ENCODE results near the gene IFNLR1.

Gene IFNLR1

DNA sequence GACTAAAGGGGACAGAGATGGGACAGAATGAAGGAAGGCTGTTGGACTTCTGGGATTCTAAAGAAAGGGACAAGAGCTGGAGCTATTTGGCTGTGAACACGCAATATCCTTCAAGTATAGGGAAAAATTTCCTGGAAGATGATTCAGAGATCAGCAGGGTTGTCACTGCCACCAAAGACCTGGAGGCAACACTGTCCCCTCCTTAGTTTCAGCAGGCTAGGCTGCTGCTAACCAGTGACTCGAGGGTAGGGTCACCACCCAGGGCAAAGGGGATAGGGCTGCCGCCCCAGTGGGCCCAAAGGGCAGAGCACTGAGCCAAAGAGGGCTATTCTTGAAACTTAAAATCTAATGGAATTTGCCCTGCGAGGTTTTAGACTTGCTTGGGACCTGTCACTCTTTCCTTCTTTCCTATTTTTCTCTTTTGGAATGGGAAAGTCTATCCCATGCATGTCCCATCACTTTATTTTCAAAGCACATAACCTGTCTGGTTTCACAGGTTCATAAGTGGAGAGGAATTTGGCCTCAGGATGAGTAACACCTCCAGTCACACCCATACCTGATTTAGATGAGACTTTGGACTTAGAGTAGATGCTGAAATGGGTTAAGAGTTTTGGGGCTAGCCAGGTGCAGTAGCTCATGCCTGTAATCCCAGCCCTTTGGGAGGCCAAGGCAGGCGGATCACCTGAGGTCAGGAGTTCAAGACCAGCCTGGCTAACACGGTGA, 11.9 kb downstream of the IFNLR1 start:
- no peak for DNase-seq (ENCODE audit: low read depth)

DNA sequence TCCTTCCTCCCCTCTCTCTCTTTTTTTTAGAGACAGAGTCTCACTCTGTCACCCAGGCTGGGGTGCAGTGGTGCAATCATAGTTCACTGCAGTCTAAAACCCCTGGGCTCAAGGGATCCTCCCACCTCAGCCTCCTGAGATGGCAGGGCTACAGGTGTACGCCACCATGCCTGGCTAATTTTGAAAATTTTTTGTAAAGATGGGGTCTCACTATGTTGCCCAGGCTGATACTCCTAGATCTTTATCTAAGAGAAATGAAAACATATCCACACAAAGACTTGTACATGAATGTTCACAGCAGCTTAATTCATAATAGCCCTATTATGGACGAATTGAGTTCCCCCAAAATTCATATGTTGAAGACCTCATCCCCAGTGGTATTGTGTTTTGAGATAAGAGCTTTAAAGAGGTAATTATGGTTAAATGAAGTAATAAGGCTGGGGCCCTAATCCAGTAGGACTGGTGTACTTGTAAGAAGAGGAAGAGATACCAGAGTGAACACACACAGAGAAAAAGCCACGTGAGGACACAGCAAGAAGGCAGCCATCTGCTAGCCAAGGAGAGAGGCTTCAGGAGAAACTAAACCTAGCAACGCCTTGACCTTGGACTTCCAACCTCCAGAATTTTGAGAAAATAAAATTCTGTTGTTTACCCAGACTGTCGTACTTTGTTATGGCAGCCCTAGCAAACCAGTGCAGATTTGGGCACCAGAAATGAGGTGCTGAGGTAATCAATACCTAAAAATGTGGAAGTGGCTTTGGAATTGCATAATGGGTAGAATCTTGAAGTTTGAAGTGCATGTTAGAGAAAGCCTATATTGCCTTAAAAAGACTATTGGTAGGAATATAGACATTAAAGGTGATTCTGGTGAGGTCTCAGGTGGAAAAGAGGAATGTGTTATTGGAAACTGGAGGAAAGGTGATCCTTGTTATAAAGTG, 13.2 kb downstream of the IFNLR1 start:
- DNase-seq (ENCODE audit: low read depth) = no peak

DNA sequence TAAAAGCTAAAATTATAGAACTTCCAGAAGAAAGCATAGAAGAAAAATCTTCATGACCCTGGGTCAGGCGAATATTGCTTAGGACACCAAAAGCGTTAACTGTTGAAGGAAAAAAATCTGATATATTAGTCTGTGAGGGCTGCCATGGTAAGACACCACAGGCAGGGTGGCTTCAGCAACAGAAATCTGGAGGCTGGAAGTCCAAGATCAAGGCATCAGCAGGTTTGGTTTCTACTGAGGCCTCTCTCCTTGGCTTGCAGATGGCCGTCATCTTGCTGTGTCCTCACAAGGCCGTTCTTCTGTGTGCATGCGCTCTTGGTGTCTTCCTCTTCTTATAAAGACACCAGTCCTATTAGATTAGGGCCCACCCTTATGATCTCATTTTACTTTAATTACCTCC, 14.5 kb downstream of the IFNLR1 start:
- DNase-seq (ENCODE audit: low read depth) = no peak

DNA sequence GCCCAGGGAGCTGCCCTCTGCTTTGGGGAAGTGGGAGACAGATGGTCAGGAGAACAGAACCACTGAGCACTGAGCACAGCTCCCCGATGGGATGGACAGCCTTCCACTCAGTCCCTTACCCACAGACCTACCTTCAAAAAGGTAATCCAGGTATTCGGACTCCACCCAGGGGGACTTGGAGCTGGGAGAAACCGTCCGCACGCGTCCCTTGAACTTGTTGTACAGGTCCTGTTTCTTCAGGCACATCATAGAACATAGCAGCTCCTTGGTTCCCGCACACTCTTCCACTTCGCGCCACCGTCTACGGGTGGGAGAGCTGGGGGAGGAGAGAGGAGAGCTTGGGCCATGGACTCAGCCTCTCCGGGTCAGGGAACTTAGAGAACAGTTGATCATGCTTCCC, 17.8 kb downstream of the IFNLR1 start:
- DNase-seq (ENCODE audit: low read depth) = no peak

DNA sequence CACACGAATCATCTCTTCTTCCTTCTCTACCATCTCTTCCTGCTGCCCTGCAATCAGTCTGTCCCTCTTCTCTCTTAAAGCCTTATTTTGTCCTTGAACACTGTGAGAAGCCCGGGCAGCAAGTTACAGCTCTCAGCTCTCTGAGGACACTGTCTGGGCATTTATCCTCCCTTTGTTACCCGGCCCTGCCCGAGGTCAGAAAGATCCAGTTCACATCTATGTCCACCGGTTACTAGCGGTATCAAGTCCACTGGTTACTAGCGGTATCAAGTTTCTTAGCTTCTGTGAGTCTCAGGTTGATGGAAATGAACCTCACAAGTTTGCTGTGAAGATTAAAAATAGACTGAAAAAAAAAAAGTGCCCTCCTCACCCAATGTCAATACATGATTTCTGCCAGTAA, 18.8 kb downstream of the IFNLR1 start:
- DNase-seq (ENCODE audit: low read depth) = no peak

- no peak for DNase-seq (ENCODE audit: low read depth)
These were observed 20.1 kb downstream of the IFNLR1 start for GRCh38 chr1:24167008-24167407.

- no peak for DNase-seq (ENCODE audit: low read depth)
These were observed 21.6 kb downstream of the IFNLR1 start for GRCh38 chr1:24165500-24165899.

DNA sequence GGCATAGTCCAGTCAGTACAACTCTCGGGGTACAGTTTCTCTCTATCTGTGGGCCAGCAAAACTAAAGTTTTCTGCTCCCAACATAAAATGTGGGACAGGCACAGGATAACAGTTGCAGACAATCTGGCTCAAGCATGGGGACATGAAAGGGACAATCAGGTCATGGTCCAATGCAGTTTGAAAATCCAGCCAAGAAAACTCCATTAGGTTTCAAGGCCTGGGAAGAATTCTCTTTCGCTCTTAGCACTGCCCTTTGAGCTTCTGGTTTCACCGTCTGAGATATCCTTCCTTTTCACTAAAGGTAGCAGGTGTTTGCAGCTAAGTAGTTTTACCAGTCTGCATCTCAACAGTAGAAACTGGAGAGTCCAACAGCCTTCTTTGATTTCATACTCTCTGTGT, 23.1 kb downstream of the IFNLR1 start:
- no peak for DNase-seq (ENCODE audit: low read depth)

- DNase-seq (ENCODE audit: low read depth) = no peak
These were observed 24.9 kb downstream of the IFNLR1 start for GRCh38 chr1:24162201-24162600.

GRCh38 chr1:24161270-24161669, 25.8 kb downstream of the IFNLR1 start:
- no peak for DNase-seq (ENCODE audit: low read depth)

DNA sequence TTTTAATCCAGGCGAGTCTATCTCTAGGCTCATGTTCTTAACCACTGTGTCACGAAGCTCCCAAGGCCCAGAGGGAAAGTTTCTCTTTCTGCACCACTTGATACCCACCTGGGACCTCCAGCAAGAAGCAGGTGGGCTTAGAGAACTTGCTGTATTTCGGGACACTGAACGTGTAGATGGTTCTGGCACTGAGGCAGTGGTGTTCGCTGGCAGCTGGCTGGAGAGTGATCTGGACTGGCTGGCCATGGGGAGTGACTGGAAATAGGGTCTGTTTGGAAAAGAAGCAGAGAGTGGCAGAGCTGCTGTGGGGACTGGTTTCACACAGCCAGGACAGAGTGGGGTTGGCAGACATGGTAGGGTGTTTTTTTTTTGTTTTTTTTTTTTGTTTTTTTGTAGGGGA, 27.7 kb downstream of the IFNLR1 start:
- DNase-seq (ENCODE audit: low read depth) = no peak

- DNase-seq (ENCODE audit: low read depth) = no peak
These were observed 29.1 kb downstream of the IFNLR1 start for GRCh38 chr1:24157918-24158481.

GRCh38 chr1:24156542-24157260, 30.4 kb downstream of the IFNLR1 start:
- DNase-seq (ENCODE audit: low read depth) = no peak

DNA sequence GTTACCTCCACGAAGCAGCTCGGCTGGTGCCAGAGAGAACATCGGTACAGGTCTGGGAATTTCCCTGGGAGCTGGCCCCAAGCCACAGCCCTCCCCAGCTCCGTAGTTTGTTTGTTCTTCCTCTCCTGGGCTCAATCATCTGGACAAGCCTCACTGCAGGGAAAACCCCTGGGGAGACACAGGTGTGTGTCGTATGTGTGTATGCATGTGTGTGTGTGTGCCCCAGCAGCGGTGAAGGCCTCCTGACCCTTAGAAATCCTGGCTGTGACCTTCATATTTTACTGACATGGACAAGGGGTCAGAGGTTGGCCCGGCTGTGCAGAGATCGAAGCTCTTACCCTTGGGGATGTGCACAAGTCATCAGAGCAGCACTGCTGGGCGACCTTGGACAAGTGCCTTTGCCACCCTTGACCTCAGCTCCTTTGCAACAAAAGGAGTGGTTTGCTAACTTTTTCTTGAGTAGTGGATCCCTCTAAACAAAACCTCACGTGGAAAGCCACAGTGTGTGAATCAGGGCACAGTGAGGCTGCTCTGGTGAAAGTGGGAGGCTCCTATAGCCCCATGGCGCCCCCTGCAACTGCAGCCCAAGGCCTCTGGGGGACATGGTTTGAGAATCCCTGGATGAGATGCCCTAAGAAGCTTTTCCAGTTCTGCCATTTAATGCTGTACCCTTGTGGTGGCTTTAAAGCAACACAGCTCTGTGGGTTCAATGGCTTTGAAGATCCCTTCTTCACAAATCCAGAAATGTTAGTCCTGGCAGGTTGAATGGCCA, 31.9 kb downstream of the IFNLR1 start:
- no peak for DNase-seq (ENCODE audit: low read depth)

DNA sequence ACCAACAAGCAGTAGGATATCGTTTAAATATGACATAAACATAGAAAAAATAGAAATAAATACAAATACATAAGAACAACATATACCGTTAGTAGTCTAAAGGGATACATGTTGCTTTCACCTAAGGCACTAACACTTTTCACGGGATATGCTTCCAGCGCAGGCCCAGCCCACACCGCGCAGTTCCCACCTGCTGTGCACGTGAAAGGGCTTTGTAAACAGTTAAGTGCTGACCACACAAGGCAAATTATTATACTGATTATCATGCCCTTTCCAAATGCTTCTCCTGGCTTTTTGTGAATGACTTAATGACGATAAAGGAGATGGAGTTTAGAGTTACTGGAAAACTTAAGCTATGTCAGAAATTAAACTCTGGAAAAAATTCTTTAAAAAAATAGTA, 32.9 kb downstream of the IFNLR1 start:
- DNase-seq (ENCODE audit: low read depth) = no peak

- no peak for DNase-seq (ENCODE audit: low read depth)
These were observed 34.2 kb downstream of the IFNLR1 start for GRCh38 chr1:24152631-24153494.

- no peak for DNase-seq (ENCODE audit: low read depth)
These were observed 35.9 kb downstream of the IFNLR1 start for GRCh38 chr1:24151175-24151533.

GRCh38 chr1:24150234-24151174, 36.6 kb downstream of the IFNLR1 start:
- peak; percentile 72 for DNase-seq (ENCODE audit: low read depth)

DNA sequence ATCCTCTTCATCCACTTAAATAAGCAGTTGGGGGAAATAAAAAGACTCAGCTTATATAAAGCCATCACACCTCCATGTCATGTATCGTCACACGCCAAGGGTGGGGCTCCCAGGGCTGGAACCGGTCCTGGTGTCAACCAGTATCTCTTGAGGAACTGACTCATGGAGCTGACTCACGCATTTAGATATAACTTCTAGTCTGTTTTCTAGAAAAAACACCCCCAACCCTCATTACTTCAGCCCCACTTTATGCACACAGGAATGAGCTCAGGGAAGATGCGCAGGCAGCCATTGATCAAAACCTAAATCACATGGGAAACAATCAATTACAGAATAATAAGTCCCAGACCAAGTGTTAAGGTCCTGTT, 37.2 kb downstream of the IFNLR1 start:
- DNase-seq (ENCODE audit: low read depth) = no peak

- no peak for DNase-seq (ENCODE audit: low read depth)
These were observed 39.3 kb downstream of the IFNLR1 start for GRCh38 chr1:24147816-24148215.

Data from activated T-helper 1 cell treated with Interleukin-2 at 50 U/mL for 16 hours (primary cell).